Right cardiac atrium (tissue), 5 donors: ENCODE measurements around the gene MXRA8. TPM values are rescaled to one million over a fixed set of nuclear protein-coding genes. Genes with fewer than 3 reads are reported as not detected.

ENCODE experiments used
- ATAC-seq, 2 donors: fragments of 200-7000 bp; cut with Tn5 transposase; one replicate each; pipeline versions ENCODE4 v1.8.0 to v1.9.1; 2020; ENCODE audit warnings: moderate library complexity in 2 of 2, mild to moderate bottlenecking in 1 of 2
- DNase-seq, 3 donors: peaks; one replicate each; pipeline ENCODE4 v3.0.0-alpha.2; 2020
- H3K27ac ChIP-seq: one replicate; pipeline ENCODE4 v1.5.1; 2013; ENCODE audit warnings: mild to moderate bottlenecking, low read length, control low read depth, moderate library complexity
- H3K27me3 ChIP-seq: one replicate; pipeline ENCODE4 v1.6.1; 2013; ENCODE audit not compliant: control insufficient read depth, insufficient read depth
- H3K4me1 ChIP-seq: one replicate; pipeline ENCODE4 v1.6.1; 2013; ENCODE audit warnings: low read length; ENCODE audit not compliant: control insufficient read depth, insufficient read depth
- H3K4me3 ChIP-seq: one replicate; pipeline ENCODE4 v1.5.1; 2013; ENCODE audit warnings: low read length, control low read depth
- H3K9me3 ChIP-seq: one replicate; pipeline ENCODE4 v1.6.1; 2013; ENCODE audit warnings: low read length; ENCODE audit not compliant: control insufficient read depth
- WGBS: extraction: QIAGEN DNeasy Blood & Tissue Kit; methylation state at CpG from one replicate; pipeline ENCODE4 v1.1.7; 2013; 5-methylcytosine and 5-hydroxymethylcytosine counted together
- intact Hi-C, 4 donors: fragments of 100-400 bp; cut with DNase I; formaldehyde crosslinking; loops; one replicate each; pipeline versions ENCODE4 v1.11.0 to v1.14.0; 2022 to 2023
- polyA plus RNA-seq: library from polyadenylated mRNA; stranded (reverse); fragments of 200-250 nt; gene quantifications from one replicate; pipeline ENCODE4 v1.2.3, GENCODE V29; 2013
- total RNA-seq, 4 donors: library from RNA; stranded (reverse); fragmentation: NEBNext Ultra II Directional; extraction: Animal tissue kit (Norgen Biotek cat#: 25700); gene quantifications; one replicate each; pipeline ENCODE4 v1.2.1, GENCODE V29; 2021
- donor health status: healthy with polysubstance abuse.
- donor health status: DM: no; HTN: yes; CAD: no.
- donor health status: DM: no; HTN: no; CAD: no.
- donor health status: DM: no; HTN: yes; CAD: no; lungs with severe emphysema.
- donor health status: DM: yes; HTN: yes; CAD: no.

MXRA8 gene
- total and polyA plus RNA-seq, 5 donors = 21.9 to 39.5 (median 37.4) TPM

GRCh38 chr1:1364266-1364665, 5.9 kb upstream of the MXRA8 start:
- ATAC-seq = no peak

GRCh38 chr1:1361982-1362423, 3.6 kb upstream of the MXRA8 start:
- ATAC-seq (peak in 1 of 2 donors; percentile 35), DNase-seq (peak; percentile 72 to 88 (median 81))
- intact Hi-C loops = no loop called here
- no peaks in the 10 kb centered on the region for H3K9me3 ChIP-seq
- WGBS = 16% methylated on average over 13 of the region's 13 CpGs
- peaks cover 4% of the 10 kb centered on the region for H3K4me1 ChIP-seq
- no peaks in the 10 kb centered on the region for H3K27me3 ChIP-seq
- no peak overlapping the region for H3K4me3 ChIP-seq
- peak overlapping the region; percentile 4 for H3K27ac ChIP-seq

More at GRCh38 chr1:1364266-1364665, 5.9 kb upstream of the MXRA8 start:
- peak in 2 of 3 donors; percentile 38 to 46 for DNase-seq
- peaks cover 4% of the 10 kb centered on the region for H3K4me1 ChIP-seq
- intact Hi-C loops = no loop called here
- H3K4me3 ChIP-seq = no peak overlapping the region
- WGBS = 82% methylated on average over 14 of the region's 14 CpGs
- H3K27ac ChIP-seq = no peak overlapping the region
- no peaks in the 10 kb centered on the region for H3K9me3 ChIP-seq
- no peaks in the 10 kb centered on the region for H3K27me3 ChIP-seq

GRCh38 chr1:1361233-1361981, 3.1 kb upstream of the MXRA8 start:
- intact Hi-C loops = no loop called here
- WGBS = 75% methylated on average over 35 of the region's 35 CpGs
- H3K4me3 ChIP-seq = no peak overlapping the region
- H3K27ac ChIP-seq = no peak overlapping the region
- DNase-seq (peak; percentile 26 to 55 (median 53)), ATAC-seq (no peak)
- peaks cover 4% of the 10 kb centered on the region for H3K4me1 ChIP-seq
- no peaks in the 10 kb centered on the region for H3K27me3 ChIP-seq
- no peaks in the 10 kb centered on the region for H3K9me3 ChIP-seq

GRCh38 chr1:1360506-1361169, 2.3 kb upstream of the MXRA8 start:
- ATAC-seq = peak; percentile 39 to 55
- intact Hi-C loops = no loop called here
- Histone ChIP-seq H3K27me3 (no peaks in the 10 kb centered on the region), H3K4me1 (peaks cover 4% of the 10 kb centered on the region), H3K9me3 (no peaks in the 10 kb centered on the region), H3K4me3 (no peak overlapping the region), H3K27ac (no peak overlapping the region)
- 68% methylated on average over 20 of the region's 20 CpGs for WGBS
- DNase-seq = peak; percentile 80 to 90 (median 90)

- H3K4me1 ChIP-seq = peaks cover 4% of the 10 kb centered on the region
- intact Hi-C loops = no loop called here
- no peak overlapping the region for H3K4me3 ChIP-seq
- DNase-seq (peak; percentile 50 to 85 (median 77)), ATAC-seq (peak; percentile 4 to 5)
- WGBS = 48% methylated on average over 28 of the region's 28 CpGs
- H3K27ac ChIP-seq = peak overlapping the region; percentile 19
- no peaks in the 10 kb centered on the region for H3K9me3 ChIP-seq
- H3K27me3 ChIP-seq = no peaks in the 10 kb centered on the region
These were observed 1.5 kb upstream of the MXRA8 start for GRCh38 chr1:1359664-1360468.

GRCh38 chr1:1359308-1359663, 931 bp upstream of the MXRA8 start:
- Histone ChIP-seq H3K27ac (peak overlapping the region; percentile 64), H3K27me3 (no peaks in the 10 kb centered on the region), H3K4me3 (no peak overlapping the region), H3K9me3 (no peaks in the 10 kb centered on the region), H3K4me1 (peaks cover 6% of the 10 kb centered on the region)
- WGBS = 63% methylated on average over 6 of the region's 6 CpGs
- ATAC-seq (no peak), DNase-seq (peak; percentile 30 to 77 (median 73))
- intact Hi-C loops = no loop called here

GRCh38 chr1:1357871-1358432, 403 bp downstream of the MXRA8 start:
- 12% methylated on average over 18 of the region's 18 CpGs for WGBS
- Histone ChIP-seq H3K4me1 (peaks cover 6% of the 10 kb centered on the region), H3K27ac (peak overlapping the region; percentile 60), H3K4me3 (peak overlapping the region; percentile 45), H3K9me3 (no peaks in the 10 kb centered on the region), H3K27me3 (no peaks in the 10 kb centered on the region)
- ATAC-seq (peak in 1 of 2 donors; percentile 0), DNase-seq (peak in 1 of 3 donors; percentile 68)
- intact Hi-C loops = no loop called here

- Histone ChIP-seq H3K4me1 (peaks cover 6% of the 10 kb centered on the region), H3K9me3 (no peaks in the 10 kb centered on the region), H3K4me3 (peak overlapping the region; percentile 45), H3K27ac (no peak overlapping the region), H3K27me3 (no peaks in the 10 kb centered on the region)
- peak; percentile 47 to 74 (median 71) for DNase-seq
- ATAC-seq = no peak
- 33% methylated on average over 26 of the region's 26 CpGs for WGBS
- intact Hi-C loops = no loop called here
These were observed 1.5 kb downstream of the MXRA8 start for GRCh38 chr1:1356796-1357401.

- no peaks in the 10 kb centered on the region for H3K27me3 ChIP-seq
- H3K9me3 ChIP-seq = no peaks in the 10 kb centered on the region
- 44% methylated on average over 8 of the region's 8 CpGs for WGBS
- peaks cover 6% of the 10 kb centered on the region for H3K4me1 ChIP-seq
- DNase-seq = peak in 2 of 3 donors; percentile 39 to 66
- H3K4me3 ChIP-seq = peak overlapping the region; percentile 45
- no peak overlapping the region for H3K27ac ChIP-seq
- intact Hi-C loops = no loop called here
- no peak for ATAC-seq
These were observed 2.1 kb downstream of the MXRA8 start for GRCh38 chr1:1356166-1356795.

GRCh38 chr1:1355416-1355815, 2.9 kb downstream of the MXRA8 start:
- no peaks in the 10 kb centered on the region for H3K27me3 ChIP-seq
- ATAC-seq (no peak), DNase-seq (peak; percentile 46 to 84 (median 84))
- no peak overlapping the region for H3K4me3 ChIP-seq
- H3K27ac ChIP-seq = no peak overlapping the region
- peaks cover 2% of the 10 kb centered on the region for H3K4me1 ChIP-seq
- intact Hi-C loops = no loop called here
- 4% methylated on average over 52 of the region's 52 CpGs for WGBS
- no peaks in the 10 kb centered on the region for H3K9me3 ChIP-seq
